Esophagus muscularis mucosa (tissue), 4 donors: ENCODE measurements around the gene PAM16. TPM values are rescaled to one million over a fixed set of nuclear protein-coding genes. Genes with fewer than 3 reads are reported as not detected.
A peak's percentile ranks its signal among the peaks of the same experiment; 100 is the strongest.

Experiments used
- DNase-seq: peaks from one replicate; pipeline ENCODE4 v3.0.0-alpha.2; 2017; ENCODE audit errors: extremely low spot score
- H3K27ac ChIP-seq, 4 donors: fragments of 200-600 bp; sonication (generic); replicated peaks in 1 of 4; 1 replicate in 3 of 4; 2 replicates in 1 of 4; pipeline ENCODE4 v1.5.1; 2016 to 2019; ENCODE audit warnings: mild to moderate bottlenecking in 1 of 4
- H3K27me3 ChIP-seq, 4 donors: fragments of 200-600 bp; sonication (generic); one replicate each; pipeline versions ENCODE4 v1.5.1 to v1.6.0; 2016 to 2019
- H3K36me3 ChIP-seq, 4 donors: fragments of 200-600 bp; sonication (generic); one replicate each; pipeline ENCODE4 v1.5.1; 2016 to 2019
- H3K4me1 ChIP-seq, 4 donors: fragments of 200-600 bp; sonication (generic); one replicate each; pipeline ENCODE4 v1.5.1; 2016 to 2019
- H3K4me3 ChIP-seq, 4 donors: fragments of 200-600 bp; sonication (generic); 1 replicate in 2 of 4; 2 replicates in 2 of 4; pipeline ENCODE4 v1.5.1; 2016 to 2019; ENCODE audit warnings: mild to moderate bottlenecking in 4 of 4, moderate library complexity in 1 of 4
- H3K9me3 ChIP-seq, 4 donors: fragments of 200-600 bp; sonication (generic); 1 replicate in 3 of 4; 2 replicates in 1 of 4; pipeline ENCODE4 v1.5.1; 2016 to 2019
- CTCF ChIP-seq, 3 experiments: fragments of 200-600 bp in 2 of 3; fragments of 450-650 bp in 1 of 3; sonication (generic) in 2 of 3; IDR thresholded peaks; one replicate each; pipeline ENCODE4 v1.5.1; 2017 to 2019; ENCODE audit warnings: antibody characterized with exemption in 3 of 3, mild to moderate bottlenecking in 2 of 3, moderate library complexity in 1 of 3
- EP300 ChIP-seq: sonication (generic); formaldehyde crosslinking; IDR thresholded peaks from one replicate; pipeline ENCODE4 v1.6.1; 2017; ENCODE audit warnings: antibody characterized with exemption
- POLR2A ChIP-seq: fragments of 450-650 bp; IDR thresholded peaks from one replicate; pipeline ENCODE4 v1.6.1; 2017; ENCODE audit warnings: antibody characterized with exemption, moderate library complexity, mild to moderate bottlenecking, low read depth
- POLR2AphosphoS5 ChIP-seq, 2 donors: sonication (generic); formaldehyde crosslinking; IDR thresholded peaks; one replicate each; pipeline ENCODE4 v1.6.1; 2017; ENCODE audit warnings: antibody characterized with exemption in 2 of 2
- WGBS: methylation state at CpG from one replicate; pipeline ENCODE4 v1.1.5; 2018; 5-methylcytosine and 5-hydroxymethylcytosine counted together
- intact Hi-C: fragments of 100-400 bp; cut with DNase I; formaldehyde crosslinking; loops from one replicate; pipeline ENCODE4 v1.15.1; 2023
- total RNA-seq, 4 donors: library from RNA; depleted of rRNA; stranded (reverse); fragments of >200 nt; gene quantifications; one replicate each; pipeline versions ENCODE4 v1.1.0 to v1.2.1, GENCODE V29; 2016

PAM16 gene
- total RNA-seq, 4 donors from 2014 or later = 24.5 to 44.1 (median 40.2) TPM

- H3K9me3 ChIP-seq = no peaks in the 10 kb centered on the region
- H3K27ac ChIP-seq = peak overlapping the region; percentile 96 to 97 (median 96)
- peak overlapping the region in 1 of 4 donors; percentile 37 for H3K4me3 ChIP-seq
- peaks cover 36 to 62% (median 57%) of the 10 kb centered on the region in 4 donors for H3K4me1 ChIP-seq
- TF ChIP-seq EP300 = no peak
- TF ChIP-seq POLR2A = no peak
- peak; percentile 54 to 76 (median 55) for TF ChIP-seq CTCF (IDR thresholded peaks at IDR 0.05)
- no peak for TF ChIP-seq POLR2AphosphoS5 (IDR thresholded peaks at IDR 0.05)
- no peak for DNase-seq
- H3K27me3 ChIP-seq = no peaks in the 10 kb centered on the region
- 26% methylated on average over 33 of the region's 43 CpGs for WGBS
- intact Hi-C loops = no loop called here
- no peaks in the 10 kb centered on the region for H3K36me3 ChIP-seq
Observed at GRCh38 chr16:4313563-4314531, 37.3 kb downstream of the PAM16 start.

GRCh38 chr16:4309833-4310266 is 41.3 kb downstream of the PAM16 start:
- WGBS = 52% methylated on average over 8 of the region's 11 CpGs
- no peaks in the 10 kb centered on the region for H3K36me3 ChIP-seq
- intact Hi-C loops = no loop called here
- TF ChIP-seq POLR2AphosphoS5 (IDR thresholded peaks at IDR 0.05) (peak in 1 of 2 donors; percentile 30), POLR2A (no peak), CTCF (IDR thresholded peaks at IDR 0.05) (peak; percentile 50 to 75 (median 64))
- no peaks in the 10 kb centered on the region for H3K9me3 ChIP-seq
- H3K27ac ChIP-seq = peak overlapping the region; percentile 61 to 79 (median 70)
- no peak overlapping the region for H3K4me3 ChIP-seq
- DNase-seq = no peak
- no peaks in the 10 kb centered on the region for H3K27me3 ChIP-seq
- peaks cover 28 to 51% (median 45%) of the 10 kb centered on the region in 4 donors for H3K4me1 ChIP-seq

- DNase-seq = no peak
- no peak overlapping the region for H3K4me3 ChIP-seq
- H3K36me3 ChIP-seq = no peaks in the 10 kb centered on the region
- H3K27ac ChIP-seq = peak overlapping the region; percentile 61 to 79 (median 70)
- H3K27me3 ChIP-seq = no peaks in the 10 kb centered on the region
- peaks cover 24 to 46% (median 39%) of the 10 kb centered on the region in 4 donors for H3K4me1 ChIP-seq
- 90% methylated on average over 10 of the region's 14 CpGs for WGBS
- TF ChIP-seq EP300 = no peak
- TF ChIP-seq POLR2AphosphoS5 (IDR thresholded peaks at IDR 0.05) = no peak
- no peak for TF ChIP-seq CTCF (IDR thresholded peaks at IDR 0.05)
- TF ChIP-seq POLR2A = no peak
- intact Hi-C loops = no loop called here
- no peaks in the 10 kb centered on the region for H3K9me3 ChIP-seq
Observed at GRCh38 chr16:4309102-4309832, 41.9 kb downstream of the PAM16 start.

GRCh38 chr16:4307215-4308037 is 43.7 kb downstream of the PAM16 start:
- H3K4me3 ChIP-seq = peak overlapping the region; percentile 56 to 64 (median 57)
- no peaks in the 10 kb centered on the region for H3K36me3 ChIP-seq
- no peaks in the 10 kb centered on the region for H3K9me3 ChIP-seq
- peak overlapping the region; percentile 84 to 91 (median 89) for H3K27ac ChIP-seq
- TF ChIP-seq CTCF (IDR thresholded peaks at IDR 0.05) (peak in 1 of 3 experiments; percentile 24), POLR2A (no peak), EP300 (no peak), POLR2AphosphoS5 (IDR thresholded peaks at IDR 0.05) (peak; percentile 75 to 78)
- H3K4me1 ChIP-seq = peaks cover 18 to 36% (median 30%) of the 10 kb centered on the region in 4 donors
- 12% methylated on average over 41 of the region's 68 CpGs for WGBS
- intact Hi-C loops = no loop called here
- H3K27me3 ChIP-seq = no peaks in the 10 kb centered on the region
- DNase-seq = peak; percentile 98
